ENCODE results near the gene RMND5A.
"Not testable (repeated sequence)": the region's sequence is repeated elsewhere in the genome, so short reads cannot be mapped to it uniquely, and the experiment has no call there.

Gene RMND5A, protein sequence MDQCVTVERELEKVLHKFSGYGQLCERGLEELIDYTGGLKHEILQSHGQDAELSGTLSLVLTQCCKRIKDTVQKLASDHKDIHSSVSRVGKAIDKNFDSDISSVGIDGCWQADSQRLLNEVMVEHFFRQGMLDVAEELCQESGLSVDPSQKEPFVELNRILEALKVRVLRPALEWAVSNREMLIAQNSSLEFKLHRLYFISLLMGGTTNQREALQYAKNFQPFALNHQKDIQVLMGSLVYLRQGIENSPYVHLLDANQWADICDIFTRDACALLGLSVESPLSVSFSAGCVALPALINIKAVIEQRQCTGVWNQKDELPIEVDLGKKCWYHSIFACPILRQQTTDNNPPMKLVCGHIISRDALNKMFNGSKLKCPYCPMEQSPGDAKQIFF

DNA sequence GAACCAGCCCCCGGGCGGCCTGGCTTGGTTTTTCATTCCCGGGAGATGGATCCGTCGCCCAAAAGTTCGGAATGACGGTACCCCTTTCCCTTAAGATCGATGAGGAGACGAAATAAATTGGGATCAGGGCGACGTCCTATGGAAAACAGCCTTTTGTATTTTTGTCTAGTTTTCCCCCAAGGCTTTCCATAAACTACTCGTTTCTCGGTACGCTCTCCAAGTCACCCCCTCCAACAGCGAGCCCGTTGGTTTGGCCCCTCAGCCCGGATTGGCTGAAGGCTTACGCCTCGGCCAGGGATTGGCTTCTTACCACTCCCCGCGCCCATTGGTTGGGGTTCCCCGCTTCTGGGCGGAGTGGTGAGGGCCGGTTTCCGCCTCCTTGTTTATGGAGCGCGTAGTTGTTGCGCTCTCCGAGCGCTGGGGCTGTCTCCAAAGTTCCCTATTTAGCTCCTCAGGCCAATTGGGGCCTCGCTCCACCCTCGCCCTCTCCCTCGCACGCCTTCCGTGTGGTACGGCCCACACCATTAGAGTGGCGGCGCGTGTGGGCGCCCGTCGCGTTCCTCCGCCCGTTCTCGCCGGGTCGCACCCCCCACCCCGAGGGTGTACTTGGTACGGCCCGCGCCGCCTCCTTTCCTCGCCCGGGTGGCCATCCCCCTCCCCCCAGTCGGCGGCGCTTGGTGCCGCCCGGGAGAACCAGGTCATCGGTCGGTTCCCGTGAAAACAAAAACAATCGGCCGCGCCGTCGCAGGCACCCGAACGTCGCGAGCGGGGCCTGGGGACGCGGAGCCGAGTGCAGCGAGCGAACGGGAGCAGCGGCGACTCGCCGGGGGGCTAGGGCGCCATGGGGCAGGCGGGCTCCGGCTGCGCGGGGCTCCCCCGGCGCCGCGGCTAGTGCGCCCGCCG lies at the start of gene RMND5A:
TSS of gene RMND5A (plus strand) at position 655 of the 903 bp plus-strand sequence. CDS start 377 bp downstream, outside the sequence.
- DNase-seq (ENCODE audit: low read depth, low spot score), result peak; percentile 81

DNA sequence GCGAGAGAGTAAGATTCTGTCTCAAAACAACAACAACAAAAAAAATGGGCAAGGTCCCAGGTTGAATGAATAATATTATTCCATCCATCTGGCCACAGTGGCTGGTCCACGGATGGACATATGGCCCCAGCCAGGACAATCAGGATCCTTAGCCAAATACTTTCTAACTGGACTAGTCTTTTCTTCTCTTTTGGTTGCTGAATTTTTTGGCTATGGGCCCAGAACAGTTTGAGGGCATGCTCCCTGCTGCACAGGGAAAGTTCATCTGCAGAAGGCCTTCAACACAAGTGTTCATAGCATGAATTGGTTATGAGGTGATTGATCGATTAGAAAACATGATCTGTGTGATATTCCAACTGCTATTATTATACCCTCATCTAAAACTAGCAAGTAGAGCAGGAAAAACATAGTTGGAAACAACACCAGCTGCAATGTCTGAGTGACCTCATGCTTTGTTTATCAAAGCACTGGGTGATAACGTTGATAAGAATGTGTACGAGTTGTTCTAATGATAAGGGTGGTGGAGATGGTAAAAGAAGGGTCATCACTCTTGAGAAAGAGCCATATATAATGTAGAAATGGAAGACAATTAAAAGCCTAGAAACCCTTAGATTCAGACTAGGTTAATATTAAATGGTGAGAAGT lies 48.6 kb upstream of the RMND5A start:
- no peak for DNase-seq (ENCODE audit: low read depth, low spot score)

DNA sequence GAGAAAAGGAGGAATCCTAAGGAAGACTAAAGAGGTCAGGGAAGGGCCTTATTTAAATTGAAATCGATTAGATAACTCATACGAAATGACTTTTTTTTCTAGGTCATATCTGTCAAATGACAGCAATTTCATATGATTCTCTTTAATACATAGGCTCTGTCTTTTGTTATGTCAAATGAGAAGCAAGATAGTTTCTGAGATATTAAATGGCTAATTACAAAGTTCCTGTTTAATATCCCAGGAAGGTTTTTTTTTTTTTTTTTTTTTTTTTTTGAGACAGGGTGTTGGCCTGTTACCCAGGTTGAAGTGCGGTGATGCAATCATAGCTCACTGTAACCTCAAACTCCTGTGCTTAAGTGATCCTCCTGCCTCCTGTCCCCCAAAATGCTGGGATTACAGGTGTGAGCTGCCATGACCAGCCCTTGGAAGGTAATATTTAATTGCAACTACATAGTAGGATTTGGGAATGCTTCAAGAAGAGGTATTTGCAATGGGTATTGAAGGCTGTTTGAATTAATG lies 48.0 kb upstream of the RMND5A start:
- no peak for DNase-seq (ENCODE audit: low read depth, low spot score)

DNA sequence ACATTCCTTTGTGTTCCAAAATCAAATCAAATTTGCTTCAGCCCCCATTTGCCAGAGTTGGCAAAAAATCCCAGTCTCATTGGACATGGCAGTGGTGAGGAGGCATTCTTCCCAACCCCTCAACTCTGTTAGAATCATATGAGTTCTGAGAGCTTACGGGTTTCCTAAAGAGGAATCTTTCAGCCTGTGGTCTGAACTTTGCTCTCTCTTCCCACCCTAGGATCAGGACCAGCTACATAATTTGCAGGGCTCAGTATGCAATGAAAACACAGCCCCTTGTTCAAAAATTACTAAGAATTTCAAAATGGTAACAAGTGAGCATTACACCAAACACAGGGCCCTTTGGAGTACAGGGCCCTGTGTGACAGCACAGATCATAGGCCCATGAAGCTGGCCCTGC lies 47.1 kb upstream of the RMND5A start:
- DNase-seq (ENCODE audit: low read depth, low spot score), result no peak

DNA sequence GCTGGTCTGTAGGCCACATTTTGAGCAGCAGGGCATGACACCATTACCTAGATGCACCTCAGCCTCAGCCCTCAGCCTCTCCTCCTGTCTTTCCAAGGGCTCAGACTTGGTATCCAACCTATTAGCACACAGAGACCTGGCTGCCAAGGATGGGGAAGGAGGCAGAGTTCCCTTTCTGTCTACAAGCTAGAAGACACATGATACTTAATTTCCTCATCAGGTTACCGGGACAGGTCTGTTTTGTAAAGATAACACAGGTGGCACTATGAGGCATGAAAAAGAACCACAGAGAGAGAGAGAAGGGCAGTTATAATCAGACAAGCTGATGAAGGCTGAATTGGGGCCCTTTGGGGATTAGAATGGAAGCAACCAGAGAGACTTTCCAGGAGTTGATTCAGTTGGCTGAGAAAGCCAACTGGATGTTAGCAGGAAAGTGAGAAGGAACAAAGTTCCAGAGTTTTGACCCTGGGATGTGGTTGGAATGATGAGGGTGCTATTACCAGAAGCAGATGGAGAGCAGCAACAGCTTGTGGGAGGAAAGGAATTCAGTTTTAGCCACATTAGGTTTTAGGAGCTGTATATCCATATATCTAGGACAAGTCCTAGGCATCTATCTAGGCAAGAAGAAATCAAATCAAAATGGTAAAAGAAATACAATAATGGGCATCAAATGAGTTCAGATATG lies 46.0 kb upstream of the RMND5A start:
- DNase-seq (ENCODE audit: low read depth, low spot score), result no peak

DNA sequence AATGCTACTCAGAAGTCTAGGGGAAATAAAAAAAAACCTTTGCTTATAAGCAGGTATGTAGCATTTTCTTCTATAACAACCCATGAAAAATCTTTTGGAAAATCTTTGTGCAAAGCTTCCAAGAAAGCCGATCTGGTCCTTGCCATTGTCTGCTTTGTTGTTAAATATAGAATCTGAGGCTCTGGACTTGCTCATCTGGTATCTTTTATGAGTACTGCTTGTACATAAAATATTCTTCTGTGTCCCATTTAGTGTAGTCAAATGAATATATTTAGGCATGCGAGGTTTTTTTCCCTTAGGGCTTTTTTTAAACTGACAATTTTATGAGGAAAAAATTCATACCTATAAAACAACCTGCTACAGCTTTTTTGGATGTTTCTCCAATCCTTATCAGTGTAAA lies 45.0 kb upstream of the RMND5A start:
- no peak for DNase-seq (ENCODE audit: low read depth, low spot score)

DNA sequence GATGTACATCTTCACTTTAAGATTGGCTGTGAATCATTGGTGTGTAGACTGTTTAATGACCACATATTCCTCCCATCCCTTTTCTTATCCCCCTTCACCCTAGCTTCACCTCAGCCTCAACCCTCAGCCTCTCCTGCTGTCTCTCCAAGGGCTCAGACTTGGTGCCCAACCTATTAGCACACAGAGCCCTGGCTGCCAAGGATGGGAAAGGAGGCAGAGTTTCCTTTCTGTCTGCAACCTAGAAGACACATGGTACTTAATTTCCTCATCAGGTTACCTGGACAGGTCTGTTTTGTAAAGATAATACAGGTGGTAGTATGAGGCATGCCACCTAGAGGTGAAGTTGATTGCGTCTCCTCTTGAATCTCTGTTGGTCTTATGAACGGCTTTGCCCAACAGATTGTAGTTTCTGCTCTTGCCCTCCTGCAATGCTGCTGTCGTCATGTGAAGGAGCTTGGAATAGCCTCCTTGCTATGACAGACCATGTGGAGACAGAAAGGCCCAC lies 44.5 kb upstream of the RMND5A start:
- no peak for DNase-seq (ENCODE audit: low read depth, low spot score)

DNA sequence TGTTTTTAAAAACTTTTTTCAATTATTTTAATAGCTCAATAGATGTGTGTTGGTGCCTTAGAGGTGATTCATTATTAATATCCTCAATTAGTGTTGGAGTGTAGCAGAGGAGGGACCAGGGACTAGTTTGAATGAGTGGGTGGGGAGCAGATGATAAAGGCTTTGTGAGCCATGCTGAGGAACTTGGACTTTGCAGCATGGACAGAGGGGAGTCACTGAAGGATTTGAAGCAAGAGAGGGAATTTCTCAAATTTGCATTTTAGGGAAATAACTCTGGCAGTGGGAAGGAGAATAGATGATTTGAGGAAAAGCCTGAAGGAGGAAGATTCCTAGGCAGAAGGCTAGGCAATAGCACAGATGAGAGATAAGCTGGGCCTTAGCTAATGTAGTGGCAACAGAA lies 42.3 kb upstream of the RMND5A start:
- DNase-seq (ENCODE audit: low read depth, low spot score), result no peak

DNA sequence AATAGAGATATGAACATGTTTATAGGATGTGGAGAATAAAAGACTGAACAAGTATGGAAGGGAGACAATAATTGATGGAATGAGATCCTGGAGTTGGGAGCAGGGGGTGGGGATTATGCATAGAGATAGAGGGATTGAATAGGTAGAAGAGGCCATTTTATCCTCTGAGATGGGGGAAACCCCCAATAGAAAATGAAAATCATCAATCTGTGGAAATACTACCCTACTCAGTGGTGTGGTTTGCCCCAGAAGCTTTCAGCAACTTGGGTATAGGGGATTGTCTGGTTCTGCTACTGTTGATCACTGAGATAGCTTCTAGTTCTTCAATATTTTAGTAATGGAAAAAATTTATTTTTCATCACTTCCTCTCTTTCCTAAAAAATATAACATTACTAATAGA lies 41.1 kb upstream of the RMND5A start:
- no peak for DNase-seq (ENCODE audit: low read depth, low spot score)

DNA sequence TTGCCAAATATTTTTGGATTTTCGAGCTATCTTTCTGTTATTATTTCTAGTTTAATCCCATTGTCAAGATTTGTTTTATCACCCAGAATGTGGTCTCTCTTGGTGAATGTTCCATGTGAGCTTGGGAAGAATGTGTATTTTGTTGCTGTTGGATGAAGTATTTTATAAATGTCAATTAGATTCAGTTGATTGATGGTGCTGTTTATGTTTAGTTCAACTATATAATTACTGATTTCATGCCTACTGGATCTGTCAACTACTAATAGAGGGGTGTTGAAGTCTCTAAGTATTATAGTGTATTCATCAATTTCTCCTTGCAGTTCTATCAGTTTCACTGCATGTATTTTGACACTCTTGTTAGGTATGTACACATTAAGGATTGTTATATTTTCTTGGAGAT lies 34.7 kb upstream of the RMND5A start:
- no peak for DNase-seq (ENCODE audit: low read depth, low spot score)

DNA sequence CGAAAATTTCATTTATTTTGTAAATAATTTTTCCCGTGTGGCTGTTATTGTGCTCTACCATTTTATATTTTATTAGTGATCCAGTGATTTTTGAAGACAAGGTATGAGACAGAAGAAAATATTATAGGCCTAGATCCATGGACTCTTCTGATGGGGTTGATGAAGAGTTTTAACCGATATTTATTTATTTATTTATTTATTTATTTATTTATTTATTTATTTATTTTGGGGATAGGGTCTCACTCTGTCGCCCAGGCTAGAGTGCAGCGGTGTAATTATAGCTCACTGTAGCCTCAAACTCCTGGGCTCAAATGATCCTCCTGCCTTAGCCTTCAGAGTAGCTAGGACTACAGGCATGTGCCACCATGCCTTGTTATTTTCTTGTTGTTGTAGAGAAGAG lies 33.6 kb upstream of the RMND5A start:
- no peak for DNase-seq (ENCODE audit: low read depth, low spot score)

DNA sequence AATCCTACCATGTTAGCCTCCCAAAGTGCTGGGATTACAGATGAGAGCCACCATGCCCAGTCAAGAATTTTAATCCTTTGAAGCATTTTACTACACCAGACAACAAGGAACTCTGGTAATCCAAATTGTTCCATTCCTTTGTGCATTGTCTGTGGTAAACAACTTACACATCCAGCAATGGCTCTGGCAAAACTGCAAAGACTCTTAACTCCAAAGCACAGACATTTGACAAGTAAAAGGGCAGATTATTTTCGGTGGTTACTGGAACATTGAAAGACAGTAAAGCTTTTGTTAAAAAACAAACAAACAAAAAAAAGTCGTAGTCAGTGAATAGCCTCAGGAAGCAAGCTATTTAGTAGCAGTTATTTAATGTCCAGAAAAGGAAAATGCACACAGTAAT lies 33.2 kb upstream of the RMND5A start:
- no peak for DNase-seq (ENCODE audit: low read depth, low spot score)

DNA sequence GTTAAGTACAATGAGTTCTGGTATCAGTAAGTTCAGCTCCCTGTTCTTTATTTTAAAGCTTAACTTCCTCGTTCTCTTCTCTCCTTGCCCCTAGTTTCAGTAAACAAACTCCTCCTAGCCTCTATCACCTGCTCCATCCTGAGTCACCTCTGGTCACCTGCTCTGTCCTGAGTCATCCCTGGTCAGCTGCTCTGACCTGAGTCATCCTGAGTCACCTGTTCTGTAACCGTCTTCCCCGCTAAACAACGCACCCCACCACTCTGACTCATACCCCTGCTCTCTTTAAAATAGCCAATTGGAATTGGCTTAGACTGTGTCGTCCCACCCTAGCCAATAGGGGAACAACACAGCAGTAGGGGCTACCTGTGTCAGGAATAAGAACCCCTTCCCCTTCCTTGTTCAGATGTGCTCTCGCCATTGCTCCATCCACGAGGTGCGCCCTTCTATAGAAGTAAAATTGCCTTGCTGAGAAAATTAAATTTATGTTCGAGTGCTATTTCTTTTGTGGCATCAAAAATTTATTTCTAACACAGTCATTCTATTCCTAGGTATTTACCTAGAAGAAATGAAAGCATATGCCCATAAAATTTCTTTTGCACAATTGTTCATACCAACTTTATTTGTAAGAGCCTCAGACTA lies 24.9 kb upstream of the RMND5A start:
- DNase-seq (ENCODE audit: low read depth, low spot score), result no peak

DNA sequence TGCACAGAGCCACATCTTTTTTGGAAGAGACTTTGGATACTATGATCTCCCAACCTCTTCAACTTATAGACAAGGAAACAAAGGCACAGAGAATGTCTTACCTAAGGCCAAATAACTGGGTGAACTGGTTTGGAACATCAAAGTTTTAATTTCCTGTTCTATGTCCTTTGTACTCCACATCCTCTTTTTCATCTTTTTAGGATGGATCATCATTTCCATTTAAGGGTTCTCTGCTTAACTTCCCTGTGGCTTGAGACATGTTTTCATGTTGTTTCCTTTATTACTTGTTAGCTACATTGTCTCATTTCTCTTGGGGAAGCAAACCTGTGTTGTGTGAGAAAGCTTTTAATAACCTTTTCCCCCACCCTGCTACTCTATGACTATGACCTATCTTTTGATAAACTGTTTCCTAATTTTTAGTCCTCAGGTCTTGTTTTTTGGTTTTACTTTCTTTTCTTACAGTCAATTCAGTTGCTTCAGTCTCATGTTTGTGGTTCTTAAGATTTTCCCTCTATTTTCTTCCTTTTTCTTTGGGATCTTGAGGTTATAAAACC lies 22.5 kb upstream of the RMND5A start:
- no peak for DNase-seq (ENCODE audit: low read depth, low spot score)

DNA sequence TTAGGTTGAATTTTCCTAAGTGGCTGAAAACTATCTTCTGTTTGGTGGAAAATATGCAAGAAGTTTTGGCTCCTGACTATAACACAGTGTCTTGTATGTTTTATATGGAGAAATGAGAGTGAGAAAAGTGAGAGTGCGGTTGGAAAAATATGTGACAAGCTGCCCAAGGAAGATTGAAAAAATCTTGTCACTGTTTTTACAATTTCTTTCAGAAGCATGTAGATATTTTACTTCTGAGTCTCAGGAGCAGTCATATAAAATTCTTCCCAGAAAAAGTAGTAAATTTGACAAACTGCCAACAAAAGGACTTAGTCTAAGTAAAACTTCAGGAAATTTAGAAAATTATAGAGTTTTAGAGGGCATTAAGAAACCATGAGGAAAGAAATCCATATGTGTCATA lies 19.4 kb upstream of the RMND5A start:
- DNase-seq (ENCODE audit: low read depth, low spot score), result no peak

DNA sequence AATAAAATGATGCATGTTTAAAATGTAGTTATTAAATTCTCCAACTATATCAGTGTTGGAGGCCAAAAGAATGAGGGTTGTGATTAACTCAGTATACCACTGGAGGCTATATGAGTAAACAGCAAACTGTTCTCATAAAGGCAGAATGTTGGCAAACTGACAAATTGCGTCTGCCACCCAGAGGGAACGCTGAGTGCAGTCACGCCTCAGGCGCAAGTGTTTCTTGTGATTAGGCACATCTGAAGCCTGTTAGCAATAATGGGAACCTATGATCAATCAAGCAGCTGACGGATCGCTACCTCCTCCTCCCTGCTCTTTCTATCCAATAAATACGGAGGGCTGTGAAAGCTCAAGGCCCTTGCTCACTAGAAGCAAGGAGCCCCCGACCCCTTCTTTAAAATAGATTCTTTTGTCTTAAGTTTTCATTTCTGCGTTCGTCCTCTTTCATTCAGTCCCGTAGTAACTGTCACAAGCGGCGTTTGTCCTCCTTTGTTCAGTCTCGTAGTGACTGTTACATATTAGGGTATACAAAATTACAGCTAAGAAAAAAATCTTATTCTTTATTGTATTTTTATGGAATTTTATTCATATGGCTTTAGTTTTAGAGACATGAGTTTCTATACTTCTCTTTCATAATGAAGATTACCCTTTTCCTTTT lies 16.3 kb upstream of the RMND5A start:
- no peak for DNase-seq (ENCODE audit: low read depth, low spot score)

DNA sequence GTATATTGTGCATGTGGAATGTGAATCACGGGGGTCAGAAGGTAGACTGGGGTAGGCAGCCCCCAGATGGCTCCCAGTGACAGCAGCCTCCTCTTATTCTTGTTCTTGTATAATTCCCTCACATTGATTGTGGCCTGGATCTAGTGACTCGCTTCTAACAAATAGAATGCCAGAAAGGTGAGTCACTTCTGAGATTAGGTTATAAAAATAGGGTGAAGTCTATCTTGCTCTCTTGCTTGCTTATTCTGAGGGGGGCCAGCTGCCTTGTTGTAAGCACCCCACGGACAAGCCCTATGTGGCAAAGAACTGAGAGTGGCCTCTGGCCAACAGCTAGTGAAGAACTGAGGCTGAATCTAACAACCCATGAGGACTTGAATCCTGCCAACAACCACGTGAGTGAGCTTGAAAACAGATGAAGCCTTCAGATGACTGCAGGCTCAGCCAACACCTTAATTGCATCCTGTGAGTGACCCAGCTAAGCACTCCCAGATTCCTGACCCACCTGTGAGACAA lies 15.6 kb upstream of the RMND5A start:
- no peak for DNase-seq (ENCODE audit: low read depth, low spot score)

DNA sequence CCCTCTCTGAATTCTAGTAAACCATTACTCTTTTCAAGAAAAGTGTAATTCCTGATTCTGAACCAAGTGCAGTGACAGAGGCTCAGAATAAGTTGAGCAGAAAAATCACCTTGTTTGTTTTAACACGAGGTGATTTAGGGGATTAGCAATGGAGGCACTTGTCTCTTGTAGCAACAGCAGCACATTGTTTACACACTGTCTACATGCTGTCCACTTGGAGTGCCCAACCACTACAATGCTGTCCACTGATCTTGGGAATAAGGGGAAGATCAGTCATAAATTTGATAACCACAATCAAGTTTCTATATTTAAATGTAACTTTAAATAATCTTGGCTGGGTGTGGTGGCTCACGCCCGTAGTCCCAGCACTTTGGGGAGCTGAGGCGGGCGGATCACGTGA lies 13.9 kb upstream of the RMND5A start:
- DNase-seq (ENCODE audit: low read depth, low spot score), result no peak

DNA sequence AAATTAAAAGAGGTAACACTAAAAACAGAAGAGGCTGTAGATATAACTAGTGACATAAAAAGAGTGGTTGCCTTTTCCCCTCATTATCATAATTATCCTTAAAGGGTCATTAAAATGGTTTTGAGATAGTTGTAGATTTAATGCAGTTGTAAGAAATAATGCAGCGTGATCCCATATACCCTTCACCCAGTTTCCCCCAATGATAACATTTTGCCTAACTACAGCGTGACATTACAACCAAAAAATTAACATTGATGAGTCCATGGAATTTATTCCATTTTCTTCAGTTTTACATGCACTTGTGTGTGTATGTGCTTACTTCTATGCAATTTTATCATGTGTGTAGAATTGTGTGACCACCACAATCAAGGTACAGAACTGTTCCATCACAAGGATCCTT lies 13.2 kb upstream of the RMND5A start:
- DNase-seq (ENCODE audit: low read depth, low spot score), result no peak

DNA sequence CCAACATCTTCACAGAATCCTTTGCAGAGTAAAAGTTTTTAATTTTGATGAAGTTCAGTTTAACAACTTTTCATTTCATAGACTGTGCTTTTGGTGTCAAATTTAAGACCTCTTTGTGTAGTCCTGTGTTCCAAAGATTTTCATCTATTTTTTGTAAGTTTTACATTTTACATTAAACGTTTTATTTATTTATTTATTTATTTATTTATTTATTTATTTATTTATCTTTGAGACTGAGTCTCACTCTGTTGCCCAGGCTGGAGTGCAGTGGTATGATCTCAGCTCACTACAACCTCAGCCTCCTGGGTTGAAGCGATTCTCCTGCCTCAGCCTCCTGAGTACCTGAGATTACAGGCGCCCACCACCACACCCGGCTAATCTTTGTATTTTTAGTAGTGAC lies 12.0 kb upstream of the RMND5A start:
- DNase-seq (ENCODE audit: low read depth, low spot score), result not testable (repeated sequence)
